SU-DHL-6 (cell line): ENCODE data around the gene C7orf25.

Experiments
- H2AFZ ChIP-seq: fragments of 200-600 bp; sonication (generic); 2 replicates; pipeline ENCODE4 v1.6.1; 2014; ENCODE audit warnings: low read depth, mild to moderate bottlenecking, moderate library complexity, mixed read lengths, antibody characterized with exemption, low read length; ENCODE audit not compliant: severe bottlenecking
- H3F3A ChIP-seq: fragments of 200-600 bp; shearing (Covaris generic); 2 replicates; pipeline ENCODE4 v1.6.0; 2016; ENCODE audit warnings: antibody characterized with exemption, mild to moderate bottlenecking; ENCODE audit not compliant: insufficient read depth
- H3K27ac ChIP-seq: fragments of 200-600 bp; sonication (generic); 2 replicates; pipeline ENCODE4 v1.5.1; 2016; ENCODE audit warnings: low read depth, mild to moderate bottlenecking, low read length, moderate library complexity, mixed read lengths
- H3K27me3 ChIP-seq: fragments of 200-600 bp; sonication (generic), shearing (Covaris generic); 2 replicates; pipeline ENCODE4 v1.6.0; 2014; ENCODE audit warnings: mild to moderate bottlenecking, low read length
- H3K36me3 ChIP-seq: fragments of 200-600 bp; sonication (generic); 2 replicates; pipeline ENCODE4 v1.6.1; 2014; ENCODE audit warnings: mild to moderate bottlenecking, low read length, mixed read lengths
- H3K4me2 ChIP-seq: fragments of 300-600, 200-600 bp; shearing (Covaris generic), sonication (generic); 2 replicates; pipeline ENCODE4 v1.6.0; 2014; ENCODE audit warnings: low read length, low read depth, mild to moderate bottlenecking; ENCODE audit not compliant: poor library complexity, severe bottlenecking
- H3K4me3 ChIP-seq: fragments of 200-600 bp; sonication (generic); 2 replicates; pipeline ENCODE4 v1.5.1; 2014; ENCODE audit warnings: antibody characterized with exemption, low read length, mild to moderate bottlenecking, mixed read lengths; ENCODE audit not compliant: insufficient read depth, poor library complexity, severe bottlenecking
- H3K79me2 ChIP-seq: fragments of 200-600 bp; sonication (generic); 2 replicates; pipeline ENCODE4 v1.6.1; 2014; ENCODE audit warnings: mild to moderate bottlenecking, low read length, moderate library complexity; ENCODE audit not compliant: insufficient read depth
- H3K9ac ChIP-seq: fragments of 200-600 bp; sonication (generic); 2 replicates; pipeline ENCODE4 v1.7.0; 2014; ENCODE audit warnings: mild to moderate bottlenecking, low read length
- H3K9me2 ChIP-seq: fragments of 200-600 bp; sonication (generic); replicated peaks from 2 replicates; pipeline ENCODE4 v1.6.1; 2014; ENCODE audit warnings: low read length; ENCODE audit not compliant: insufficient read depth
- H3K9me3 ChIP-seq: fragments of 200-600 bp; sonication (generic); 2 replicates; pipeline ENCODE4 v1.6.1; 2014; ENCODE audit warnings: low read length, mixed read lengths; ENCODE audit not compliant: insufficient read depth
- H4K20me1 ChIP-seq: fragments of 200-600 bp; sonication (generic); 2 replicates; pipeline ENCODE4 v1.6.1; 2014; ENCODE audit warnings: low read depth, mild to moderate bottlenecking, antibody characterized with exemption, low read length, moderate library complexity, mixed read lengths
- CTCF ChIP-seq: fragments of 200-600 bp; sonication (generic); IDR thresholded peaks from one replicate; pipeline ENCODE4 v1.5.1; 2017; ENCODE audit warnings: antibody characterized with exemption, mild to moderate bottlenecking, low read length, moderate library complexity; ENCODE audit not compliant: insufficient read depth, poor library complexity, severe bottlenecking
- EZH2phosphoT487 ChIP-seq: fragments of 200-600 bp; sonication (generic), shearing (Covaris generic); conservative IDR thresholded peaks from 2 replicates; pipeline ENCODE4 v1.6.1; 2018; ENCODE audit warnings: mild to moderate bottlenecking, antibody characterized with exemption, low read length, moderate library complexity, mixed read lengths

Gene C7orf25

GRCh38 chr7:42925630-42926029, 13.8 kb upstream of the C7orf25 start:
- Histone ChIP-seq H3K9me3 (no peaks in the 10 kb centered on the region), H2AFZ (no peak overlapping the region), H3K36me3 (peaks cover 62% of the 10 kb centered on the region), H3K4me3 (no peak overlapping the region), H4K20me1 (peaks cover 19% of the 10 kb centered on the region; the same call in 1 of the 2 replicates), H3K27me3 (no peaks in the 10 kb centered on the region), H3F3A (no peaks in the 10 kb centered on the region), H3K79me2 (peaks cover 51% of the 10 kb centered on the region), H3K9me2 (no peaks in the 10 kb centered on the region), H3K9ac (no peak overlapping the region), H3K4me2 (no peak overlapping the region), H3K27ac (no peak overlapping the region)
- TF ChIP-seq CTCF (no peak), EZH2phosphoT487 (no peak)

GRCh38 chr7:42924223-42924838, 12.5 kb upstream of the C7orf25 start:
- no peak overlapping the region for H3K9ac ChIP-seq
- no peak overlapping the region for H3K4me3 ChIP-seq
- H4K20me1 ChIP-seq = peaks cover 15% of the 10 kb centered on the region; the same call in 1 of the 2 replicates
- H3K36me3 ChIP-seq = peaks cover 75% of the 10 kb centered on the region
- no peaks in the 10 kb centered on the region for H3K9me2 ChIP-seq
- peaks cover 38% of the 10 kb centered on the region for H3K79me2 ChIP-seq
- no peaks in the 10 kb centered on the region for H3F3A ChIP-seq
- H3K27ac ChIP-seq = no peak overlapping the region
- no peaks in the 10 kb centered on the region for H3K9me3 ChIP-seq
- H3K4me2 ChIP-seq = no peak overlapping the region
- H2AFZ ChIP-seq = no peak overlapping the region
- TF ChIP-seq EZH2phosphoT487 (no peak), CTCF (no peak)
- no peaks in the 10 kb centered on the region for H3K27me3 ChIP-seq

DNA sequence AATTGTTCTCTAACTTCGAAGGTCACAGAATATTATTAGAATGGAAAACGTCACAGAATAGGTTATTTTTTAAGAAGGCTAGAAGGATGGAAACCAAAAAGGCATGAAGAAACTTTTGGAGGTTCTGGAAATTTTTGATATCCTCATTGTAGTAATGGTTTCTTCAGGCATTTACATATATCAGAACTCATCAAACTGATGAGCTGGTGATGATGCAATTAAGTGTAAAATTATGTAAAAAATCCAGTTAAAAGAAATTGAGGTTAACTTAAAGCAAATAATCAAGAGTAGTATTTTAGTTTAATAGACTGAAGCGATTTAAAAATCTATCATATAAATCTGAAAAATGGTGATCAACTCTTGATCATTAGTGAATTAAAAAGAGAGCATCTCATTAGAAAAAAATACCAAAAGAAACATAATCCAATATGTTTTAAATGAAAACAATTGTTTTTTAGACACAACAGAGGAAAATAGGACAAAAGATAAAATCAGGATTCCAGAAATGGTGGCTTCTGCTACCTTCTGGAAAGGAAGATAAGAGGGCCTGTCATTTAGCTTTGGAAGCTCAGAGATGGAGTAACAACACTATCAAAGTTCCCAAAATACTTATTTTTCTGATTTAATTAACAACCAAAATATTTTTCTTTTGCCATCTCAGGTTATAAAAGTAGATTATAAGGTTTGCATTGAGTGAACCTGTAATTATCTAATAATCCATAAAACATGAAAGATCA, 10.3 kb upstream of the C7orf25 start:
- H2AFZ ChIP-seq = no peak overlapping the region
- no peaks in the 10 kb centered on the region for H3K9me2 ChIP-seq
- H3K9me3 ChIP-seq = no peaks in the 10 kb centered on the region
- TF ChIP-seq CTCF (no peak), EZH2phosphoT487 (no peak)
- no peak overlapping the region for H3K4me3 ChIP-seq
- H3F3A ChIP-seq = no peaks in the 10 kb centered on the region
- H3K36me3 ChIP-seq = peaks cover 79% of the 10 kb centered on the region
- no peak overlapping the region for H3K27ac ChIP-seq
- no peak overlapping the region for H3K4me2 ChIP-seq
- 0 out of 2 replicates have a peak, but pooled peaks cover 4% of the 10 kb centered on the region for H4K20me1 ChIP-seq
- H3K27me3 ChIP-seq = no peaks in the 10 kb centered on the region
- no peak overlapping the region for H3K9ac ChIP-seq
- H3K79me2 ChIP-seq = peaks cover 17% of the 10 kb centered on the region
